Adrenal gland (tissue), 12 donors: Measurements from ENCODE around the gene ZNG1A. TPM values are rescaled to one million over a fixed set of nuclear protein-coding genes. Genes with fewer than 3 reads are reported as not detected.
"Not testable (repeated sequence)": the region's sequence is repeated elsewhere in the genome, so short reads cannot be mapped to it uniquely, and the experiment has no call there.

Source experiments
- DNase-seq, 7 donors: peaks; one replicate each; pipeline ENCODE4 v3.0.0-alpha.2; 2019 to 2020
- H3K27ac ChIP-seq, 5 donors: fragments of 200-600 bp; sonication (generic) in 4 of 5; 1 replicate in 3 of 5; 2 replicates in 2 of 5; pipeline versions ENCODE4 v1.5.1 to v1.8.0; 2016 to 2020; ENCODE audit warnings: mild to moderate bottlenecking in 1 of 5
- H3K27me3 ChIP-seq: fragments of 200-600 bp; 2 replicates; pipeline ENCODE4 v1.8.0; 2021
- H3K36me3 ChIP-seq, 2 donors: fragments of 200-600 bp; replicated peaks in 1 of 2; 1 replicate in 1 of 2; 2 replicates in 1 of 2; pipeline versions ENCODE4 v1.5.1 to v1.8.0; 2018 to 2022
- H3K4me1 ChIP-seq, 2 donors: fragments of 200-600 bp; replicated peaks in 1 of 2; 1 replicate in 1 of 2; 2 replicates in 1 of 2; pipeline versions ENCODE4 v1.5.1 to v1.8.0; 2018 to 2021
- H3K4me3 ChIP-seq, 4 donors: fragments of 200-600 bp; sonication (generic) in 3 of 4; one replicate each; pipeline ENCODE4 v1.5.1; 2016 to 2018
- H3K9me3 ChIP-seq, 3 donors: fragments of 200-600 bp; sonication (generic) in 1 of 3; replicated peaks in 1 of 3; 1 replicate in 2 of 3; 2 replicates in 1 of 3; pipeline versions ENCODE4 v1.5.1 to v1.8.0; 2016 to 2021
- CTCF ChIP-seq, 6 experiments: fragments of 450-650 bp in 4 of 6; fragments of 200-600 bp in 2 of 6; sonication (generic) in 1 of 6; IDR thresholded peaks; 1 replicate in 5 of 6; 2 replicates in 1 of 6; pipeline versions ENCODE4 v1.5.1 to v1.8.0; 2016 to 2021; ENCODE audit warnings: antibody characterized with exemption in 6 of 6, mild to moderate bottlenecking in 2 of 6, moderate library complexity in 1 of 6
- WGBS, 4 donors: extraction: QIAGEN DNeasy Blood & Tissue Kit in 2 of 4; methylation state at CpG; one replicate each; pipeline versions ENCODE4 v1.1.5 to v1.1.7; 2013 to 2017; 5-methylcytosine and 5-hydroxymethylcytosine counted together
- intact Hi-C, 2 donors: fragments of 100-400 bp; cut with DNase I; formaldehyde crosslinking; loops; one replicate each; pipeline versions ENCODE4 v1.14.1 to v1.15.0; 2022 to 2023
- polyA plus RNA-seq, 3 donors: library from polyadenylated mRNA; stranded (reverse); fragments of 200-250 nt in 2 of 3; fragments of 350-450 nt in 1 of 3; fragmentation: Illumina TruSeq in 1 of 3; extraction: RNeasy Lipid Tissue Mini Kit (QIAGEN cat#74804) in 1 of 3; gene quantifications; one replicate each; pipeline ENCODE4 v1.2.3, GENCODE V29; 2013 to 2014
- total RNA-seq, 9 donors: library from RNA; depleted of rRNA in 4 of 9; stranded (reverse); fragments of >200 nt in 4 of 9; fragments of 120-200 nt in 1 of 9; fragmentation: NEBNext Ultra II Directional in 1 of 9; extraction: Animal tissue kit (Norgen Biotek cat#: 25700) in 1 of 9; gene quantifications; one replicate each; pipeline versions ENCODE4 v1.1.0 to v1.2.4, GENCODE V29; 2013 to 2023
- donor health status: healthy with polysubstance abuse.
- donor health status: Bipolar disorder and iron deficiency.
- donor health status: DM: yes; HTN: yes; CAD: no.
- donor health status: DM: no; HTN: no; CAD: no.
- donor health status: DM: no; HTN: no; CAD: no.
- donor health status: DM: yes; HTN: yes; CAD: no.

The ZNG1A gene
- total and polyA plus RNA-seq, 12 donors, result 19.4 to 114 (median 45.0) TPM

DNA sequence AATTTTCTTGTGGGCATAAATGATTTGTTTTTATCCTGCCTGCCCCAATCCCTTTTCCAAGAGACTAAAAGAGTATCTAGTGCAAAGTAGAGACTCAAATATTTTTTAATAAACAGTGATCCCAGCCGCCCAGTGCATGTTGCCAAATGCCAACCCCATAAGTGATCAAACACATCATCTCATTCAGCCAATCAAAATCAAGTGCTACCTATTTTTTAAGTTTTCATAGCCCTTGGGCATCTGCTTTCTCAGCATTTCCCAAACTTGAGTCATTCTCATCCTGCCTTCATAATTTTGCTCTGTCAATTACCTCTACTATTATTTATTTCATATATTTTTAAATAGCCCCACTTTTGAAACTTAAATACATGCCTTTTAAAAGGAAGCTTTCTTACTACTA lies 88.0 kb downstream of the ZNG1A start:
- intact Hi-C loops, H3K27me3 ChIP-seq: not testable (repeated sequence)

DNA sequence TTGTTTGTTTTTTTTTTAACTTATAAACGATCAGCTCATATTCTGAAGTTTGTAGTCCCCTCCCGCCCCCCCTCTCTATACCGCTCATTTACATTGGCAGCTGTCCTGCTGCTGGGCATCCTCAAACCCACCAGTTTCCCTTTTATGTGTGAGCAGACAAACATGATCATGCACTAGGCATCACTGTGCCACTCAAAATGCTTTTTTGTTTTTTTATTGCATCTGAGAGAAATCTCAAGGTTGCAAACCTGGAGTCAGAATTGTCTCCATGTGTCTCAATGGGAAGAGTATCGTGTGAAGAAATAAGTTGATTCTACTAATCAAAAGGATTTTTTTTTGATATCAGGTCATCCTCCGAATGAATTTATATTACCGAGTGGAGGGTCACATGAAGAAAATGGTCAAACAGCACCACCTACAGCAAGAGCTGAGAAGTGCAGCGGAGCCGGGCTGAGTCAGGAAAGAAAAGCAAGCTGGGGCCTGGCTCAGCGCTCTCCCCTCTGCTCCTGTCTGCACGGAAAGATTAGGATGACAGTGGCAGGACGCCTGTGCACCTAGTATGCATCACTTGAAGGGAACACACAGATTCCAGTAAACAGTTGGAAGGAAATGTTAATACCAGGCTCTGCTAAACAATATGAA lies 90.3 kb downstream of the ZNG1A start:
- H3K4me3 ChIP-seq, intact Hi-C loops, H3K27ac ChIP-seq, H3K4me1 ChIP-seq, H3K27me3 ChIP-seq, H3K36me3 ChIP-seq, H3K9me3 ChIP-seq, DNase-seq: not testable (repeated sequence)
- TF ChIP-seq CTCF (IDR thresholded peaks at IDR 0.05), result peak in 1 of 6 experiments; percentile 24
- WGBS, 4 donors, result 5 to 14% (median 7%) methylated on average over 4 to 6 of the region's 11 CpGs

More for the DNA sequence above, 88.0 kb downstream of the ZNG1A start:
- DNase-seq, H3K9me3 ChIP-seq, H3K4me3 ChIP-seq, H3K36me3 ChIP-seq, H3K4me1 ChIP-seq, H3K27ac ChIP-seq: not testable (repeated sequence)
- WGBS, 4 donors, result 44 to 60% (median 55%) methylated on average over 1 of the region's 1 CpG

DNA sequence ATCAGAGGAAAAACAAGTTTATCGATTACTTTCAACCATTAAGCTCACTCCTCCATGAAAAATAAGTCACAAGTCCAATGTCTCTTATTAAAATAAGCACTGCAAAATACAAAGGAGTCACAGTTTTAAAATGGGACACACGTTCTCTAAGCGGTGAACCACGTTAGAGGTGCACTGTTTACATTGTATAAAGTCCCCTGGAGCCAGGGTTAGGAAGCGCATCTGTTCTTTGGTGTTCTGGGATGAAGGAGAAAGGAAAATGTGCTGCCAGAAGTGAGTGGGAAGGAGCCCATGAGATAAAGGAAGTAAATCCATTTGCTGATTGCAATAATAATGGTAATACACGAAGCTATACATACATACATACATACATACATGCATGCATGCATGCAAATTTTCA lies 91.0 kb downstream of the ZNG1A start:
- DNase-seq, H3K9me3 ChIP-seq, H3K4me1 ChIP-seq, H3K27ac ChIP-seq, intact Hi-C loops, H3K27me3 ChIP-seq, H3K36me3 ChIP-seq, H3K4me3 ChIP-seq: not testable (repeated sequence)
- WGBS, 4 donors, result 50 to 60% (median 53%) methylated on average over 4 to 6 of the region's 6 CpGs

DNA sequence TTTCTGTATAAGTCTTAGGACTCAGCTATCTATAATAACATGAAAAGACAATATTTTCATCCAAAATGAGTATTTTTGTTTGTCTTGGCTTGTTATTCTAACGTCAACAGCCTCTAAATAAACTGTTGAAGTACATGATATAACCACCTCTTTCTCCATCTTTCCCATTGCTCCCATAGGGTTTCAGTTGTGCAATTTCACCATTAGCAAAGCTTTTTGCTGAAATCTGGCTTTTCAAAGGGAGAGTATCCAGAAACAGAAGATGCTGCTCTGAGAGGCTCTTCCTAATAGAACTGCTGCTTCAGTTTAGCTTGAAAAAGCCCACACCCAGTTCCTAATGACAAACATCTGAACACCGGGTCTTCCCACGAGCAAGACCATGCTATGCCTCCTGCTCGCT lies 91.8 kb downstream of the ZNG1A start:
- DNase-seq, H3K27me3 ChIP-seq, H3K36me3 ChIP-seq, intact Hi-C loops, H3K4me1 ChIP-seq, H3K27ac ChIP-seq, H3K9me3 ChIP-seq, H3K4me3 ChIP-seq: not testable (repeated sequence)
- 35 to 94% (median 44%) methylated on average over 2 to 3 of the region's 4 CpGs; no CpG with 5 or more reads in 1 of the 4 donors for WGBS, 4 donors

DNA sequence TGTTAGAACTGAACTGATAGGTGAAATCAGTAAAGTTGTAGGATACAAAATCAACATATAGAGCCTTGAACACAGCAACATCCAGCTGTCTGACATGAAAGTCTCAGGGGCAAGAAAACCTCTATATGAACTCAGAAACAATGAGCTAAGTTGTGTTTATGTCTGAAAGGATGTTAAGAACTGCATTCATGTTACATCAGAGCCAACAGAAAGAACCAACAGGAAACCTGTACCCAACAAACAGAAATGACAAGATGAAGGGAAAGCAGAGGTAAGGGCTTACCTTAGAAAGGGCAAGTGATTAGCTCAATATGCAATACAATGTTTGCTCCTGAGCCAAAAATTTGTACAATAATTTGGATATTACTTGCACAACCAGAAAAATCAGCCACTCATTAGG lies 92.2 kb downstream of the ZNG1A start:
- H3K36me3 ChIP-seq, H3K9me3 ChIP-seq, intact Hi-C loops, DNase-seq, H3K27me3 ChIP-seq, H3K4me3 ChIP-seq, H3K27ac ChIP-seq, H3K4me1 ChIP-seq: not testable (repeated sequence)

DNA sequence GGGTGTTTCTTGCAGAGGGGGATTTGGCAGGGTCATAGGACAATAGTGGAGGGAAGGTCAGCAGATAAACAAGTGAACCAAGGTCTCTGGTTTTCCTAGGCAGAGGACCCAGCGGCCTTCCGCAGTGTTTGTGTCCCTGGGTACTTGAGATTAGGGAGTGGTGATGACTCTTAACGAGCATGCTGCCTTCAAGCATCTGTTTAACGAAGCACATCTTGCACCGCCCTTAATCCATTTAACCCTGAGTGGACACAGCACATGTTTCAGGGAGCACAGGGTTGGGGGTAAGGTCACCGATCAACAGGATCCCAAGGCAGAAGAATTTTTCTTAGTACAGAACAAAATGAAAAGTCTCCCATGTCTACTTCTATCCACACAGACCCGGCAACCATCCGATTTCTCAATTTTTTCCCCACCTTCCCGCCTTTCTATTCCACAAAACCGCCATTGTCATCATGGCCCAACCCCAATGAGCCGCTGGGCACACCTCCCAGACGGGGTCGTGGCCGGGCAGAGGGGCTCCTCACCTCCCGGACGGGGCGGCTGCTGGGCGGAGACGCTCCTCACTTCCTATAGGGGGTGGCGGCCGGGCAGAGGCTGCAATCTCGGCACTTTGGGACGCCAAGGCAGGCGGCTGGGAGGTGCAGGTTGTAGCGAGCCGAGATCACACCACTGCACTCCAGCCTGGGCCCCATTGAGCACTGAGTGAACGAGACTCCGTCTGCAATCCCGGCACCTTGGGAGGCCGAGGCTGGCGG lies 95.7 kb downstream of the ZNG1A start:
- H3K9me3 ChIP-seq, DNase-seq, H3K27me3 ChIP-seq, intact Hi-C loops, H3K27ac ChIP-seq, H3K36me3 ChIP-seq, H3K4me3 ChIP-seq, H3K4me1 ChIP-seq: not testable (repeated sequence)
- WGBS, 4 donors, result 76 to 89% (median 84%) methylated on average over 11 to 30 of the region's 31 CpGs

GRCh38 chr9:78333-78732 lies 100.5 kb downstream of the ZNG1A start:
- DNase-seq, H3K36me3 ChIP-seq, intact Hi-C loops, H3K9me3 ChIP-seq, H3K4me3 ChIP-seq, H3K27me3 ChIP-seq, H3K4me1 ChIP-seq, H3K27ac ChIP-seq: not testable (repeated sequence)
- WGBS, 4 donors, result 81 to 92% (median 84%) methylated on average over 2 to 3 of the region's 3 CpGs

DNA sequence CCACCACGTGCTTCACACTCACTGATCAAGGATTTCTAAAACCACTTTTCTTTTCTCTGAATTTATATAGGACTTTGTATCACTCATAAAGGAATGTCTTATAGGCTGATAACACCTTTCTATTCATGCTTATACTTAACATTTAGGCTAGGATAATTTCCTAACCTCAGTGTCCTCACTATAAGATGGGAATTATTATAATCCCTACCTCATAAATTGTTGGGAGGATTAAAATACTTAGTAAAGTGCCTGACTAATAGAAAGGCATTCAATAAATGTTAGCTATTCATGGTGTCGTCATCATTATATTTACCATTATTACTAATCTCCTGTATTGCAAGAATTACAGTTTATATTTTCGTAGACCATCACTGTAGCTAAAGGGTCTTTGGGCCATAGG lies 102.5 kb downstream of the ZNG1A start:
- H3K9me3 ChIP-seq, H3K4me3 ChIP-seq, H3K27ac ChIP-seq, H3K27me3 ChIP-seq, intact Hi-C loops, H3K36me3 ChIP-seq, H3K4me1 ChIP-seq, DNase-seq: not testable (repeated sequence)
- WGBS, 4 donors, result 81 to 94% (median 85%) methylated on average over 2 to 3 of the region's 3 CpGs

- H3K4me1 ChIP-seq, H3K27me3 ChIP-seq, H3K9me3 ChIP-seq, H3K36me3 ChIP-seq, intact Hi-C loops: not testable (repeated sequence)
- 29 to 39% (median 33%) methylated on average over 8 to 18 of the region's 18 CpGs for WGBS, 4 donors
- peak in 1 of 7 donors; percentile 29 for DNase-seq
- H3K4me3 ChIP-seq, result peak overlapping the region in 1 of 4 donors; percentile 65
- peak overlapping the region in 1 of 5 donors; percentile 52 for H3K27ac ChIP-seq
Measured at GRCh38 chr9:73900-74525, 104.8 kb downstream of the ZNG1A start.
